ENCODE results near the gene DHODH. TPM values are rescaled to one million over a fixed set of nuclear protein-coding genes. Genes with fewer than 3 reads are reported as not detected.

The DHODH gene
- total and polyA plus RNA-seq, 2 of the 13 experiments (the other 11 are each of a cell fraction or from before 2014, with no cell fraction given): 10.7 to 16.4 TPM

DNA sequence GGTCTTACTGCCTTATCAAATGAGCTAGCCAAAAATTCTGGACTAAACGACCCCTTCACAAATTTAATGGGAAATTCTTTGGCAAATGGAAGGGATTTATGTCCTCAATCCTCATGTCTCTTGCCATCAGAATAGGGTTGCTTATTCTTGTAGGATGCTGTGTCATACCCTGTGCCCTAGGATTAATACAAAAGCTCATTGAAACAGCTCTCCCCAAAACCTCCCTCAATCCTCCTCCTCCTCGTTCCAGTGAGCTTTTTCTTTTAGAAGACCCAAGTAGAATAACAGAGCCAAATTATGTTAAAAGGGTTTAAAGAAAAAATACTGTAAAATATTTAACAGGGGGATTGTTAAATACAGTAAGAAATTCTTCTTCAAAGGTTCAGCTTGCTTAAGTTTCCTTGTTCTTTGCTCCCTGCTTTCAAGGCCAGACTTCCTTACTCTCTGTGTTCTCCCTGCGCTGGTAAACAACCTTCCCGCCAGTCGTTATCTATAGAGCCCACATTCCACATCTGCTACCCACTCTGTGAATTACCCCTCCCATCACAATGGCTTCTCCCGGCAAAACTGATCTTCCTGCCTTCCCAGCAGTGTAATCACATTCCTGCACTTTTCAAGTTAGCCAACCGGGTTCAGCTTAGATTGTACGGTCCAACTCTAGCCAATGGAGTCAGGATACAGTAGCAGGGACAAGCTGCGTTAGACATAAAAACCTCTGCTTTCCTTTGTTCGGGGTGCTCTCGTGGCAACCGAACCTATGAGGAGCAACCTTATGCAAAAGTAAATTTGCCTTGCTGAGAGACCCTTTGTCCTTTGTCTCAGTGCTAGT, 64.2 kb downstream of the DHODH start (continued):
- TF ChIP-seq ZFP41 (CRISPR knock-in tag; IDR thresholded peaks at IDR 0.05; ENCODE audit: borderline replicate concordance): no peak
- TF ChIP-seq ZNF124 (CRISPR knock-in tag; IDR thresholded peaks at IDR 0.05): 0 out of 2 replicates have a peak, but pooled peaks have one; percentile 30
- TF ChIP-seq ZNF33B (CRISPR knock-in tag; IDR thresholded peaks at IDR 0.05): no peak
- TF ChIP-seq, protein P1, sequence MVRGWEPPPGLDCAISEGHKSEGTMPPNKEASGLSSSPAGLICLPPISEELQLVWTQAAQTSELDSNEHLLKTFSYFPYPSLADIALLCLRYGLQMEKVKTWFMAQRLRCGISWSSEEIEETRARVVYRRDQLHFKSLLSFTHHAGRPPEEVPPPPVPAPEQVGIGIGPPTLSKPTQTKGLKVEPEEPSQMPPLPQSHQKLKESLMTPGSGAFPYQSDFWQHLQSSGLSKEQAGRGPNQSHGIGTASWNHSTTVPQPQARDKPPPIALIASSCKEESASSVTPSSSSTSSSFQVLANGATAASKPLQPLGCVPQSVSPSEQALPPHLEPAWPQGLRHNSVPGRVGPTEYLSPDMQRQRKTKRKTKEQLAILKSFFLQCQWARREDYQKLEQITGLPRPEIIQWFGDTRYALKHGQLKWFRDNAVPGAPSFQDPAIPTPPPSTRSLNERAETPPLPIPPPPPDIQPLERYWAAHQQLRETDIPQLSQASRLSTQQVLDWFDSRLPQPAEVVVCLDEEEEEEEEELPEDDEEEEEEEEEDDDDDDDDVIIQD (CRISPR knock-in tag; IDR thresholded peaks at IDR 0.05; ENCODE audit: low read depth): peak; percentile 92
- TF ChIP-seq GTF2F1 (IDR thresholded peaks at IDR 0.05; ENCODE audit: low read length): no peak
- TF ChIP-seq, protein P2, sequence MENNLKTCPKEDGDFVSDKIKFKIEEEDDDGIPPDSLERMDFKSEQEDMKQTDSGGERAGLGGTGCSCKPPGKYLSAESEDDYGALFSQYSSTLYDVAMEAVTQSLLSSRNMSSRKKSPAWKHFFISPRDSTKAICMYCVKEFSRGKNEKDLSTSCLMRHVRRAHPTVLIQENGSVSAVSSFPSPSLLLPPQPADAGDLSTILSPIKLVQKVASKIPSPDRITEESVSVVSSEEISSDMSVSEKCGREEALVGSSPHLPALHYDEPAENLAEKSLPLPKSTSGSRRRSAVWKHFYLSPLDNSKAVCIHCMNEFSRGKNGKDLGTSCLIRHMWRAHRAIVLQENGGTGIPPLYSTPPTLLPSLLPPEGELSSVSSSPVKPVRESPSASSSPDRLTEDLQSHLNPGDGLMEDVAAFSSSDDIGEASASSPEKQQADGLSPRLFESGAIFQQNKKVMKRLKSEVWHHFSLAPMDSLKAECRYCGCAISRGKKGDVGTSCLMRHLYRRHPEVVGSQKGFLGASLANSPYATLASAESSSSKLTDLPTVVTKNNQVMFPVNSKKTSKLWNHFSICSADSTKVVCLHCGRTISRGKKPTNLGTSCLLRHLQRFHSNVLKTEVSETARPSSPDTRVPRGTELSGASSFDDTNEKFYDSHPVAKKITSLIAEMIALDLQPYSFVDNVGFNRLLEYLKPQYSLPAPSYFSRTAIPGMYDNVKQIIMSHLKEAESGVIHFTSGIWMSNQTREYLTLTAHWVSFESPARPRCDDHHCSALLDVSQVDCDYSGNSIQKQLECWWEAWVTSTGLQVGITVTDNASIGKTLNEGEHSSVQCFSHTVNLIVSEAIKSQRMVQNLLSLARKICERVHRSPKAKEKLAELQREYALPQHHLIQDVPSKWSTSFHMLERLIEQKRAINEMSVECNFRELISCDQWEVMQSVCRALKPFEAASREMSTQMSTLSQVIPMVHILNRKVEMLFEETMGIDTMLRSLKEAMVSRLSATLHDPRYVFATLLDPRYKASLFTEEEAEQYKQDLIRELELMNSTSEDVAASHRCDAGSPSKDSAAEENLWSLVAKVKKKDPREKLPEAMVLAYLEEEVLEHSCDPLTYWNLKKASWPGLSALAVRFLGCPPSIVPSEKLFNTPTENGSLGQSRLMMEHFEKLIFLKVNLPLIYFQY (CRISPR knock-in tag; IDR thresholded peaks at IDR 0.05; ENCODE audit: borderline replicate concordance): peak; percentile 57; the same call in 1 of the 2 replicates
- TF ChIP-seq ZEB1 (IDR thresholded peaks at IDR 0.05; ENCODE audit: insufficient replicate concordance, low read depth): no peak
- TF ChIP-seq ZNF557 (CRISPR knock-in tag; IDR thresholded peaks at IDR 0.05): peak; percentile 78; the same call in 1 of the 2 replicates
- no peak for TF ChIP-seq MTA1 (CRISPR knock-in tag; IDR thresholded peaks at IDR 0.05; ENCODE audit: borderline replicate concordance)
- TF ChIP-seq NFE2L2 (IDR thresholded peaks at IDR 0.05; ENCODE audit: low read length): no peak
- TF ChIP-seq, protein P3, sequence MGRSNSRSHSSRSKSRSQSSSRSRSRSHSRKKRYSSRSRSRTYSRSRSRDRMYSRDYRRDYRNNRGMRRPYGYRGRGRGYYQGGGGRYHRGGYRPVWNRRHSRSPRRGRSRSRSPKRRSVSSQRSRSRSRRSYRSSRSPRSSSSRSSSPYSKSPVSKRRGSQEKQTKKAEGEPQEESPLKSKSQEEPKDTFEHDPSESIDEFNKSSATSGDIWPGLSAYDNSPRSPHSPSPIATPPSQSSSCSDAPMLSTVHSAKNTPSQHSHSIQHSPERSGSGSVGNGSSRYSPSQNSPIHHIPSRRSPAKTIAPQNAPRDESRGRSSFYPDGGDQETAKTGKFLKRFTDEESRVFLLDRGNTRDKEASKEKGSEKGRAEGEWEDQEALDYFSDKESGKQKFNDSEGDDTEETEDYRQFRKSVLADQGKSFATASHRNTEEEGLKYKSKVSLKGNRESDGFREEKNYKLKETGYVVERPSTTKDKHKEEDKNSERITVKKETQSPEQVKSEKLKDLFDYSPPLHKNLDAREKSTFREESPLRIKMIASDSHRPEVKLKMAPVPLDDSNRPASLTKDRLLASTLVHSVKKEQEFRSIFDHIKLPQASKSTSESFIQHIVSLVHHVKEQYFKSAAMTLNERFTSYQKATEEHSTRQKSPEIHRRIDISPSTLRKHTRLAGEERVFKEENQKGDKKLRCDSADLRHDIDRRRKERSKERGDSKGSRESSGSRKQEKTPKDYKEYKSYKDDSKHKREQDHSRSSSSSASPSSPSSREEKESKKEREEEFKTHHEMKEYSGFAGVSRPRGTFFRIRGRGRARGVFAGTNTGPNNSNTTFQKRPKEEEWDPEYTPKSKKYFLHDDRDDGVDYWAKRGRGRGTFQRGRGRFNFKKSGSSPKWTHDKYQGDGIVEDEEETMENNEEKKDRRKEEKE (IDR thresholded peaks at IDR 0.05): no peak
- TF ChIP-seq, protein P4, sequence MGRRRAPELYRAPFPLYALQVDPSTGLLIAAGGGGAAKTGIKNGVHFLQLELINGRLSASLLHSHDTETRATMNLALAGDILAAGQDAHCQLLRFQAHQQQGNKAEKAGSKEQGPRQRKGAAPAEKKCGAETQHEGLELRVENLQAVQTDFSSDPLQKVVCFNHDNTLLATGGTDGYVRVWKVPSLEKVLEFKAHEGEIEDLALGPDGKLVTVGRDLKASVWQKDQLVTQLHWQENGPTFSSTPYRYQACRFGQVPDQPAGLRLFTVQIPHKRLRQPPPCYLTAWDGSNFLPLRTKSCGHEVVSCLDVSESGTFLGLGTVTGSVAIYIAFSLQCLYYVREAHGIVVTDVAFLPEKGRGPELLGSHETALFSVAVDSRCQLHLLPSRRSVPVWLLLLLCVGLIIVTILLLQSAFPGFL (CRISPR knock-in tag; IDR thresholded peaks at IDR 0.05): no peak
- no peak for TF ChIP-seq NFE2L1 (CRISPR knock-in tag; IDR thresholded peaks at IDR 0.05; ENCODE audit: borderline replicate concordance)
- TF ChIP-seq, protein P5, sequence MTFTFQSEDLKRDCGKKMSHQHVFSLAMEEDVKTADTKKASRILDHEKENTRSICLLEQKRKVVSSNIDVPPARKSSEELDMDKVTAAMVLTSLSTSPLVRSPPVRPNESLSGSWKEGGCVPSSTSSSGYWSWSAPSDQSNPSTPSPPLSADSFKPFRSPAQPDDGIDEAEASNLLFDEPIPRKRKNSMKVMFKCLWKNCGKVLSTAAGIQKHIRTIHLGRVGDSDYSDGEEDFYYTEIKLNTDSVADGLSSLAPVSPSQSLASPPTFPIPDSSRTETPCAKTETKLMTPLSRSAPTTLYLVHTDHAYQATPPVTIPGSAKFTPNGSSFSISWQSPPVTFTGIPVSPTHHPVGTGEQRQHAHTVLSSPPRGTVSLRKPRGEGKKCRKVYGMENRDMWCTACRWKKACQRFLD (CRISPR knock-in tag; IDR thresholded peaks at IDR 0.05; ENCODE audit: borderline replicate concordance): no peak
- no peak for TF ChIP-seq ZNF563 (CRISPR knock-in tag; IDR thresholded peaks at IDR 0.05)
- no peak for TF ChIP-seq SYNCRIP (IDR thresholded peaks at IDR 0.05; ENCODE audit: insufficient read depth, low read depth, low read length)
- peak; percentile 66 for TF ChIP-seq YEATS2 (CRISPR knock-in tag; IDR thresholded peaks at IDR 0.05; ENCODE audit: borderline replicate concordance)
